HL-60 (cell line): ENCODE data around the gene PRKAG2.
"Not testable (repeated sequence)": the region's sequence is repeated elsewhere in the genome, so short reads cannot be mapped to it uniquely, and the experiment has no call there.

Experiments used
- GABPA ChIP-seq: IDR thresholded peaks from 2 replicates; pipeline ENCODE4 v1.6.1; 2012; ENCODE audit warnings: low read depth
- POLR2AphosphoS5 ChIP-seq: IDR thresholded peaks from 2 replicates; pipeline ENCODE4 v1.6.1; 2012; ENCODE audit warnings: low read depth
- TF ChIP-seq, protein P1 (sequence below): IDR thresholded peaks from one replicate; pipeline ENCODE4 v1.5.1; 2011; ENCODE audit warnings: low read length, control low read depth, inconsistent platforms; ENCODE audit not compliant: insufficient read depth

GRCh38 chr7:151573046-151573445 lies 303.9 kb downstream of the PRKAG2 start:
- not testable (repeated sequence) for TF ChIP-seq GABPA, POLR2AphosphoS5
- TF ChIP-seq, protein P1, sequence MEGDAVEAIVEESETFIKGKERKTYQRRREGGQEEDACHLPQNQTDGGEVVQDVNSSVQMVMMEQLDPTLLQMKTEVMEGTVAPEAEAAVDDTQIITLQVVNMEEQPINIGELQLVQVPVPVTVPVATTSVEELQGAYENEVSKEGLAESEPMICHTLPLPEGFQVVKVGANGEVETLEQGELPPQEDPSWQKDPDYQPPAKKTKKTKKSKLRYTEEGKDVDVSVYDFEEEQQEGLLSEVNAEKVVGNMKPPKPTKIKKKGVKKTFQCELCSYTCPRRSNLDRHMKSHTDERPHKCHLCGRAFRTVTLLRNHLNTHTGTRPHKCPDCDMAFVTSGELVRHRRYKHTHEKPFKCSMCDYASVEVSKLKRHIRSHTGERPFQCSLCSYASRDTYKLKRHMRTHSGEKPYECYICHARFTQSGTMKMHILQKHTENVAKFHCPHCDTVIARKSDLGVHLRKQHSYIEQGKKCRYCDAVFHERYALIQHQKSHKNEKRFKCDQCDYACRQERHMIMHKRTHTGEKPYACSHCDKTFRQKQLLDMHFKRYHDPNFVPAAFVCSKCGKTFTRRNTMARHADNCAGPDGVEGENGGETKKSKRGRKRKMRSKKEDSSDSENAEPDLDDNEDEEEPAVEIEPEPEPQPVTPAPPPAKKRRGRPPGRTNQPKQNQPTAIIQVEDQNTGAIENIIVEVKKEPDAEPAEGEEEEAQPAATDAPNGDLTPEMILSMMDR, result not testable (repeated sequence)
